ENCODE data around the gene OVCA2. TPM values are rescaled to one million over a fixed set of nuclear protein-coding genes. Genes with fewer than 3 reads are reported as not detected.

Gene OVCA2
- total RNA-seq, 3 donors from 2014 or later: 25.3 to 35.5 (median 33.0) TPM

DNA sequence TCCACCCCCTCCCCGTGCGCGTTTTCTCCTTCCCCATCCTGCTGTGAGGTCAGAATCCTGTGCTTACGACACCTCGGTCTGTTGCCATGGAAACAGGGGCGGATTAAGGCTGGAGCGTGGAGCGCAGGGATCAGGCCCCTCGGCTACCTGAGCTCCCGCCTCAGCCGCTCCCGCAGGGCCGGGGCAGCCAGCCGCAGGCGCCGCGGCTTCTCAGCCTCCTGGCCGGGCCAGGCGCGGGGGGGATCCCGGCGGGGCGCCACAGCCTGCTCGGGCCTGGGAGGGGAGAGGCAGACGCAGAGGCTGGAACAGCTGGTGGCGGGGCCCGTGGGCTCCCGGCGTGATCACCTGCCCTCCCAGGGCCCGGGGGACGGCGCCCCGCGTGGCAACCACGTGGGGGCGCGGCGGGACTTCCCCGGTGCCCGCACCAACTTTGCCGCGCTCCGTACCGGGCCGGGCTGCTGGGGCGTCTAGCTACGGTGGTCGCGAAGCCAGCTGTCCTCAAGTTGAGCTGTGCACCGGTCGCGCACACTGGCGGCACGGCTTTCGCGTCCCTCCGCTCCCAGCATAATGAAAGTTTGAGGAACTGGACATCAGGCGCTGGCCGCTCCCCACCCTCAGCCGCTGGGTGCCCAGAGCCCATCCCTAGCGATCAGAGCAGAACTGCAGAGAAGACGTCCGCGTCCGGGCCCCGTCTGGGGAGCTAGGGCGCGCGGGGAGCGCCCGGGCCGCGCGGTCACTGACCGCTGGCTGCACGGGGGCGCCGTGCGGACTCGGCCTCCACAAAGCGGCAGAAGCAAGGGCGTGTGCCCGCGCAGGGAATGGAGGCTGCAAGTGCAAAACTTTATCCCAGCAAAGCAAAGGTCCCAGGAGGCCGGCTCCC lies 17.9 kb upstream of the OVCA2 start:
- peak in 1 of 3 donors; percentile 42 for DNase-seq
- no peak overlapping the region for H3K4me3 ChIP-seq
- no peaks in the 10 kb centered on the region for H3K9me3 ChIP-seq
- ATAC-seq: peak; percentile 4
- no peaks in the 10 kb centered on the region for H3K36me3 ChIP-seq (ENCODE audit: low read depth)
- intact Hi-C loops (cut with DNase I, micrococcal nuclease): no loop called here
- H3K4me1 ChIP-seq (ENCODE audit: low read depth): peaks cover 25% of the 10 kb centered on the region
- TF ChIP-seq, protein P1, sequence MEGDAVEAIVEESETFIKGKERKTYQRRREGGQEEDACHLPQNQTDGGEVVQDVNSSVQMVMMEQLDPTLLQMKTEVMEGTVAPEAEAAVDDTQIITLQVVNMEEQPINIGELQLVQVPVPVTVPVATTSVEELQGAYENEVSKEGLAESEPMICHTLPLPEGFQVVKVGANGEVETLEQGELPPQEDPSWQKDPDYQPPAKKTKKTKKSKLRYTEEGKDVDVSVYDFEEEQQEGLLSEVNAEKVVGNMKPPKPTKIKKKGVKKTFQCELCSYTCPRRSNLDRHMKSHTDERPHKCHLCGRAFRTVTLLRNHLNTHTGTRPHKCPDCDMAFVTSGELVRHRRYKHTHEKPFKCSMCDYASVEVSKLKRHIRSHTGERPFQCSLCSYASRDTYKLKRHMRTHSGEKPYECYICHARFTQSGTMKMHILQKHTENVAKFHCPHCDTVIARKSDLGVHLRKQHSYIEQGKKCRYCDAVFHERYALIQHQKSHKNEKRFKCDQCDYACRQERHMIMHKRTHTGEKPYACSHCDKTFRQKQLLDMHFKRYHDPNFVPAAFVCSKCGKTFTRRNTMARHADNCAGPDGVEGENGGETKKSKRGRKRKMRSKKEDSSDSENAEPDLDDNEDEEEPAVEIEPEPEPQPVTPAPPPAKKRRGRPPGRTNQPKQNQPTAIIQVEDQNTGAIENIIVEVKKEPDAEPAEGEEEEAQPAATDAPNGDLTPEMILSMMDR (IDR thresholded peaks at IDR 0.05): no peak

DNA sequence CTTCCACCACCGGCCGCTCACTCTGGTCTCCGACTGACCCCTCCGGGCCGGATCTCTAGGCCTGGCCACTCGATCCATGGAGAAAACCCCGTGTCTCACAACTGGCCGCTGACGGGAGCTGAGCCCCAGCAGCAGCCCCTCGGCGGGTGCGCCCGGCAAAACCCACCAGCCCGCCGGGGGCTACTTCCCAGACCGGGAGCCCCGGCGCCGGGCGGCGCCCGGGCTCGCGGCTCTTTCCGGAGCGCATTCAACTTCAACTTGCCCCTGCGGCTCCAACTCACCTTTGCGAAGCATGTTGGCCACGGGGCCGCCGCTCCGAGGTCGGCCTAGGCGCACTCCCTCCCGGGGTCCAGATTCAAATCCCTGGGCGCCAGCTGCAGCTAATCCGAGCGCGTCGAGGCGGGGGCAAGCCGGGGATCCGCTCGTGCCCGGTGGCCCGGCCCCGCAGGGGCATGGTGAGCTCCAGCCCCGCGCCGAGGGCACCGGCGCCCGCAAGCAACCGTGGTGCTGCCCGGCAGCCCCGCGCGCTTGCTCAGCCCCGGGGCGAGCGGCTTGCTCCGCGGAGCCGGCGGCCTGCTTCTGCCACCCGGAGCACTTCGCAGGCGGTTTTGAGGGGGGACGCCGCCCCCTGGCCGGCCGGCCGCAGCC lies 17.1 kb upstream of the OVCA2 start:
- intact Hi-C loops (cut with DNase I, micrococcal nuclease): loop anchor here (5.0 kb wide), 1 partner anchor 117 kb away; no protein-coding TSS in a partner anchor
- ATAC-seq (no peak), DNase-seq (no peak)

DNA sequence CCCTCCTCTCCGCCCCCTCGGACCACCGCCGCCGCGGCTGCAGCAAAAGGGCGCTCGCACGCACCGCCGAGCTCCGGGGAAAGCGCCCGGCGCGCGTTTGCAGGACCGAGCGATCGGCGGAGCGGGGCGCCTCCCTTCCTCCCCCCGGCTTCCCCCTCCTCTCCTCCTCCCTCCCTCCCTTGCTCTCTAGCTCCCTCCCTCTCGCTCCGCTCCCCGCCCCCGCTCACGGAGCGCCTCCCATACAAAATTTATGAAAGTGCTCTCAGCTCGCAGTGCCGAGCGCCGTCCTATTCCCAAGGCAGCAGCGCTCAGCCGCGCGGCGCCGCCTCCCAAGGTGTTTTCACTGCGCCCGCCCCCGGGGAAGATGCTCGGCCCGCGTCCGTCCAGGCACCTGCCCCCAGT lies 16.6 kb upstream of the OVCA2 start, which contains the start of gene RTN4RL1:
Gene RTN4RL1 (minus strand): TSS at position 115 of the 402 bp plus-strand sequence. CDS start 469 bp downstream, outside the sequence.
- Histone ChIP-seq H3K36me3 (ENCODE audit: low read depth) (no peaks in the 10 kb centered on the region), H3K9me3 (no peaks in the 10 kb centered on the region), H3K4me3 (no peak within 1 kb of the TSS), H3K4me1 (ENCODE audit: low read depth) (peaks cover 25% of the 10 kb centered on the region)
- intact Hi-C loops (cut with DNase I, micrococcal nuclease): loop anchor here (5.0 kb wide), 1 partner anchor 118 kb away; no protein-coding TSS in a partner anchor
- TF ChIP-seq, protein P1 (IDR thresholded peaks at IDR 0.05): no peak
- DNase-seq (peak; percentile 59 to 75 (median 71)), ATAC-seq (peak; percentile 35)

More for the DNA sequence above, 17.1 kb upstream of the OVCA2 start:
- Histone ChIP-seq H3K4me1 (ENCODE audit: low read depth) (peaks cover 25% of the 10 kb centered on the region), H3K9me3 (no peaks in the 10 kb centered on the region), H3K36me3 (ENCODE audit: low read depth) (no peaks in the 10 kb centered on the region), H3K4me3 (no peak overlapping the region)
- TF ChIP-seq, protein P1 (IDR thresholded peaks at IDR 0.05): no peak

DNA sequence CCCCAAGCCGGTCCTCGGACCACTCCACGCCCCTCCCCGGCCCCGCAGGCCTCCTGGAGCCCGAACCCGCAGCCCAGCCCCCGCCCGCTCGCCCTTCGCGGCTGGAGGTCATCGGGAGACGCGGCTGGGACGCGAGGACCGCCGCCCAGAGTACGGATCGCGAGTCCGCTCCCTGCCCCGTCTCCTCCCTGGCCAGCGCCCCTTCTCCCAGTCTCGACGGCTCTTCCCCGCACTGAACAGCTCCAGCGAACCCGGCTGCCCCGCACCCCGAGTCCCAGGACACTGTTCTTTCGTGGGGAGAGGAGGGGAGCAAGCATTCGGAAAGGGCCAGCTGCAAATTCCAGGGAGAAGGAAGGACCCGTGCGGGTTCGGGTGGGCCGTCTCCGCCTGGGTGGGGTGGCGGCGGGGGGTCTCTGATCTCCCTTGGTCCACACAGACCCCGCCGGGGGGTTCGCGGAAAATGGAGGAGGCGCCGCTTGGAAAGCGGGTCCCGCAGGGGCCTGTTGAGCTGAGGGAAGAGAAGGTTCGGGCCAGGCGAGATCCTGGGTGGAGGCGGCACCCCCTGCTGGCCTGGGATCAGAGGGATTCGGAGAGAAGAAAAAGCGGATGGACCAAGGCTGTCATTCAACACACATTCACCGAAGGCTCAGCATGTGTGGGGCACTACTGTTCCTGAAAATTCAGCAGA lies 16.1 kb upstream of the OVCA2 start:
- TF ChIP-seq, protein P1 (IDR thresholded peaks at IDR 0.05): peak; percentile 33
- H3K4me1 ChIP-seq (ENCODE audit: low read depth): peaks cover 26% of the 10 kb centered on the region
- H3K36me3 ChIP-seq (ENCODE audit: low read depth): no peaks in the 10 kb centered on the region
- peak; percentile 49 for ATAC-seq
- intact Hi-C loops (cut with DNase I, micrococcal nuclease): loop anchor here (5.0 kb wide), 1 partner anchor 118 kb away; no protein-coding TSS in a partner anchor
- no peaks in the 10 kb centered on the region for H3K9me3 ChIP-seq
- H3K4me3 ChIP-seq: no peak overlapping the region
- DNase-seq: peak; percentile 67 to 86 (median 82)

DNA sequence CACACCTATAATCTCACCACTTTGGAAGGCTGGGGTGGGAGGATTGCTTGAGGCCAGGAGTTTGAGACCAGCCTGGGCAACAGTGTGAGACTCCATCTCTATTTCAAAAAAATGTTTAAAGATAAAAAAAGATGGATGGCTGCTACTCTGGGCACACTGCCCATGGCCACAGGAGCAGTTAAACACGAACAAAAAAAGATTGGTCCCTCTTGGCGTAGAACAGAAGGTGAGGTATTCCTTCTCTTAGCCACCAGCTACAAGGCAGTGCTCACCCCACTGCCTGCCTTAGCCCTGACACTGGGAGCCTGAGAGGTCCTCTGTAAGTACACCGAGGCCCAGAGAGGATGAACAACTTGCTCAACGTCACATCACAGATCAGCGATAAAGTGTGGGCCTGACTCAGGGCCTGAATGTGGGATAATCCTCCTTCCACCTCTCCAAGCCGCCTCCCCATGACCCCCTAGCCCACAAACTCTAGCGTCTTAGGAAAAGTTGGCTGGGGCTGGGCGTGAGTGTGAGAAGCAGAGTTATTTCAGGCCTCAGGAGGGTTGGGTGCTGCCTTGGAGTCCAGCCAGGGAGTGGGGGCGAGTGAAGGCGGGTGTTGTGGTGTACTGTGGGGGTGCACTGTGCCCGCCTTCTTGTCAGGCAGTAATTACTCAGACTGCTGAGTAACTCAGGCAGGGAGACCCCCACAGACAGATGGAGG lies 14.1 kb upstream of the OVCA2 start:
- Histone ChIP-seq H3K4me3 (no peak overlapping the region), H3K9me3 (no peaks in the 10 kb centered on the region), H3K36me3 (ENCODE audit: low read depth) (no peaks in the 10 kb centered on the region), H3K4me1 (ENCODE audit: low read depth) (peaks cover 34% of the 10 kb centered on the region)
- intact Hi-C loops (cut with DNase I, micrococcal nuclease): loop anchor here (5.0 kb wide), 1 partner anchor 120 kb away; no protein-coding TSS in a partner anchor
- ATAC-seq (no peak), DNase-seq (no peak)
- TF ChIP-seq, protein P1 (IDR thresholded peaks at IDR 0.05): no peak

Measured in mucosa of descending colon (tissue), 3 donors.